Prostate gland (tissue), 2 donors: Measurements from ENCODE around the gene FAM222A. TPM values are rescaled to one million over a fixed set of nuclear protein-coding genes. Genes with fewer than 3 reads are reported as not detected.

ENCODE experiments used
- DNase-seq: peaks from one replicate; pipeline ENCODE4 v3.0.0-alpha.2; 2019; ENCODE audit warnings: low spot score
- H3K27ac ChIP-seq, 2 donors: fragments of 200-600 bp; sonication (generic); 2 replicates each; pipeline ENCODE4 v1.5.1; 2017 to 2019
- H3K27me3 ChIP-seq: fragments of 200-600 bp; sonication (generic); replicated peaks from 2 replicates; pipeline ENCODE4 v1.5.1; 2019; ENCODE audit not compliant: insufficient read depth
- H3K36me3 ChIP-seq, 2 donors: fragments of 200-600 bp; sonication (generic); 1 replicate in 1 of 2; 2 replicates in 1 of 2; pipeline versions ENCODE4 v1.5.1 to v1.8.1; 2017 to 2019
- H3K4me1 ChIP-seq: fragments of 200-600 bp; sonication (generic); replicated peaks from 2 replicates; pipeline ENCODE4 v1.5.1; 2019
- H3K4me3 ChIP-seq, 2 donors: fragments of 200-600 bp; sonication (generic); 2 replicates each; pipeline ENCODE4 v1.5.1; 2017 to 2019
- H3K9me3 ChIP-seq: fragments of 200-600 bp; sonication (generic); 2 replicates; pipeline ENCODE4 v1.5.1; 2017
- POLR2A ChIP-seq: fragments of 450-650 bp; IDR thresholded peaks from one replicate; pipeline ENCODE4 v1.6.1; 2016; ENCODE audit warnings: antibody characterized with exemption, mild to moderate bottlenecking
- POLR2AphosphoS5 ChIP-seq: sonication (generic); formaldehyde crosslinking; IDR thresholded peaks from one replicate; pipeline ENCODE4 v1.6.1; 2017; ENCODE audit warnings: antibody characterized with exemption
- whole genome bisulfite sequencing: methylation state at CpG from one replicate; pipeline ENCODE4 v1.1.5; 2018; 5-methylcytosine and 5-hydroxymethylcytosine counted together
- intact Hi-C: fragments of 100-400 bp; cut with DNase I; formaldehyde crosslinking; loops from one replicate; pipeline ENCODE4 v1.14.2; 2022
- total RNA-seq, 2 donors: library from RNA; depleted of rRNA; stranded (reverse); fragments of >200 nt; gene quantifications; one replicate each; pipeline ENCODE4 v1.1.0, GENCODE V29; 2016
- TF ChIP-seq, protein P1 (sequence below), 4 experiments: fragments of 200-600 bp in 2 of 4; fragments of 450-650 bp in 2 of 4; sonication (generic) in 2 of 4; IDR thresholded peaks; 1 replicate in 3 of 4; 2 replicates in 1 of 4; pipeline ENCODE4 v1.5.1; 2016 to 2019; ENCODE audit warnings: antibody characterized with exemption in 4 of 4, mild to moderate bottlenecking in 2 of 4, moderate library complexity in 2 of 4

The FAM222A gene
- total RNA-seq, 2 donors from 2014 or later: 2.0 to 52.3 TPM

DNA sequence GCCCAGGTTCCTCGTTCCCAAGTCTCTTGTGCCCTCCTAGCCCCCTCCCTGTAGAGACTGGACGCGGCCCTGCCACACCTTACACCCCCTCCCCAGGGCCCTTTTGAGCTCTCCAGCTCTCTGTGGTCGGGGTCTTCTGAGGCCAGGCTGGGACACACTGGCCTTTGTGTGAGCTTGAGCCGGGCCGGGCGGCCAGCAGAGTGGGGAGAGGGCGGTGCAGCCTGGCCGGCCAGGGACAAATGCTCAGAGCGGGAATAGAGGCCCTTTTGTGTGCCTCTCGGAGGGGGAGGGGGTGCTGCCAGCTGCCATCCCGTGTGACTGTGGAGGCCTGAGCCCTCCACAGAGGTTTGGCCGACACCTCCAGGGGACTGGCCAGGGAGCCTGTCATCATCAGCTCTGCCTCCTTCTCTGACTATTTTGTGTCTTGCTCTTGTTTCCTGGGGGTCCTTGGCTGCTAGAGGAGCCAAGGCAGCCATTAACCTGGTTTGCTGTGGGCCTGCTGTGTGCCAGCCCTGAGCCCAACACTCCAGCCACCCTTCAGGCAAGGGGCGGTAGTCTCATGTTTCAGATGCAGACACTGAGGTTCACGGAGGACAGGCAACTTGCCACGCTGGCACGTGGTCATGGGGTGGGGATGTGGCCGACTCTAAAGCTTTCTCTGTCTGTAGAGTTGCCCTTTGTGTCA, 13.6 kb downstream of the FAM222A start:
- H3K4me3 ChIP-seq: no peak overlapping the region
- H3K4me1 ChIP-seq: no peaks in the 10 kb centered on the region
- TF ChIP-seq, protein P1, sequence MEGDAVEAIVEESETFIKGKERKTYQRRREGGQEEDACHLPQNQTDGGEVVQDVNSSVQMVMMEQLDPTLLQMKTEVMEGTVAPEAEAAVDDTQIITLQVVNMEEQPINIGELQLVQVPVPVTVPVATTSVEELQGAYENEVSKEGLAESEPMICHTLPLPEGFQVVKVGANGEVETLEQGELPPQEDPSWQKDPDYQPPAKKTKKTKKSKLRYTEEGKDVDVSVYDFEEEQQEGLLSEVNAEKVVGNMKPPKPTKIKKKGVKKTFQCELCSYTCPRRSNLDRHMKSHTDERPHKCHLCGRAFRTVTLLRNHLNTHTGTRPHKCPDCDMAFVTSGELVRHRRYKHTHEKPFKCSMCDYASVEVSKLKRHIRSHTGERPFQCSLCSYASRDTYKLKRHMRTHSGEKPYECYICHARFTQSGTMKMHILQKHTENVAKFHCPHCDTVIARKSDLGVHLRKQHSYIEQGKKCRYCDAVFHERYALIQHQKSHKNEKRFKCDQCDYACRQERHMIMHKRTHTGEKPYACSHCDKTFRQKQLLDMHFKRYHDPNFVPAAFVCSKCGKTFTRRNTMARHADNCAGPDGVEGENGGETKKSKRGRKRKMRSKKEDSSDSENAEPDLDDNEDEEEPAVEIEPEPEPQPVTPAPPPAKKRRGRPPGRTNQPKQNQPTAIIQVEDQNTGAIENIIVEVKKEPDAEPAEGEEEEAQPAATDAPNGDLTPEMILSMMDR (IDR thresholded peaks at IDR 0.05): no peak
- TF ChIP-seq POLR2A: no peak
- TF ChIP-seq POLR2AphosphoS5: no peak
- 75% methylated on average over 18 of the region's 18 CpGs for whole genome bisulfite sequencing
- DNase-seq: no peak
- H3K27ac ChIP-seq: no peak overlapping the region
- H3K9me3 ChIP-seq: no peaks in the 10 kb centered on the region
- H3K27me3 ChIP-seq: no peaks in the 10 kb centered on the region
- no peaks in the 10 kb centered on the region for H3K36me3 ChIP-seq
- intact Hi-C loops: no loop called here

GRCh38 chr12:109727746-109728726, 14.4 kb downstream of the FAM222A start:
- no peaks in the 10 kb centered on the region for H3K9me3 ChIP-seq
- TF ChIP-seq POLR2A: no peak
- TF ChIP-seq, protein P1 (IDR thresholded peaks at IDR 0.05): no peak
- TF ChIP-seq POLR2AphosphoS5: no peak
- intact Hi-C loops: no loop called here
- H3K4me1 ChIP-seq: no peaks in the 10 kb centered on the region
- DNase-seq: no peak
- H3K27ac ChIP-seq: no peak overlapping the region
- 82% methylated on average over 14 of the region's 14 CpGs for WGBS
- H3K4me3 ChIP-seq: no peak overlapping the region
- H3K27me3 ChIP-seq: no peaks in the 10 kb centered on the region
- no peaks in the 10 kb centered on the region for H3K36me3 ChIP-seq

- Histone ChIP-seq H3K4me1 (no peaks in the 10 kb centered on the region), H3K27ac (no peak overlapping the region), H3K4me3 (no peak overlapping the region), H3K27me3 (no peaks in the 10 kb centered on the region), H3K9me3 (no peaks in the 10 kb centered on the region), H3K36me3 (no peaks in the 10 kb centered on the region)
- no peak for DNase-seq
- intact Hi-C loops: no loop called here
- WGBS: 70% methylated on average over 1 of the region's 1 CpG
- no peak for TF ChIP-seq POLR2A
- TF ChIP-seq, protein P1 (IDR thresholded peaks at IDR 0.05): no peak
- no peak for TF ChIP-seq POLR2AphosphoS5
These were observed 15.3 kb downstream of the FAM222A start for GRCh38 chr12:109728921-109729320.

- H3K9me3 ChIP-seq: no peaks in the 10 kb centered on the region
- H3K4me1 ChIP-seq: no peaks in the 10 kb centered on the region
- no peak overlapping the region for H3K4me3 ChIP-seq
- no peaks in the 10 kb centered on the region for H3K36me3 ChIP-seq
- peak; percentile 48 for DNase-seq
- 48% methylated on average over 18 of the region's 18 CpGs for WGBS
- intact Hi-C loops: no loop called here
- H3K27me3 ChIP-seq: no peaks in the 10 kb centered on the region
- peak; percentile 23 for TF ChIP-seq POLR2AphosphoS5
- TF ChIP-seq POLR2A: no peak
- TF ChIP-seq, protein P1 (IDR thresholded peaks at IDR 0.05): no peak
- no peak overlapping the region for H3K27ac ChIP-seq
These were observed 15.8 kb downstream of the FAM222A start for GRCh38 chr12:109729371-109729781.
